GM12878 (cell line): ENCODE data around the gene RGP1. TPM values are rescaled to one million over a fixed set of nuclear protein-coding genes. Genes with fewer than 3 reads are reported as not detected.

Source experiments
- ATAC-seq: fragments of 200-7000 bp; cut with Tn5 transposase; 3 replicates; pipeline ENCODE4 v1.9.1; 2020; ENCODE audit warnings: mild to moderate bottlenecking, moderate library complexity
- BruUV-seq: library from RNA; stranded (reverse); fragments of 400-500 nt; replicated peaks from 2 replicates; lab custom pipeline; 2021; lab: Mats Ljungman, UMichigan
- CTCF ChIA-PET: fragments of 300-600 bp; sonication (Branson Sonifier 250); formaldehyde crosslinking; extraction: SDS; loops from one replicate; lab custom pipeline; 2021; ENCODE audit warnings: inconsistent platforms; lab: Yijun Ruan, JAX
- POLR2A ChIA-PET: fragments of 350-600 bp; formaldehyde crosslinking; extraction: SDS; loops from one replicate; lab custom pipeline; 2021; ENCODE audit warnings: inconsistent platforms; lab: Charles Lee
- RAD21 ChIA-PET: fragments of 300-600 bp; sonication (Branson Sonifier 250); formaldehyde crosslinking; loops from one replicate; lab custom pipeline; 2023; ENCODE audit warnings: antibody characterized with exemption; ENCODE audit not compliant: unreplicated experiment; lab: Charles Lee
- SMC1A ChIA-PET: fragments of 300-600 bp; sonication (Branson Sonifier 250); formaldehyde crosslinking; loops from one replicate; lab custom pipeline; 2023; ENCODE audit not compliant: unreplicated experiment, uncharacterized antibody; lab: Charles Lee
- DNase-seq: peaks from one replicate; pipeline ENCODE4 v3.0.0-alpha.2; 2011; ENCODE audit warnings: low read depth, low spot score
- FAIRE-seq: peaks from 3 replicates; lab custom pipeline; 2011; peaks lifted over from hg19 to GRCh38; lab: Jason Lieb, UNC
- H2AFZ ChIP-seq: 2 replicates; pipeline ENCODE4 v1.6.0; 2011; ENCODE audit warnings: low read depth, low read length, control low read depth; ENCODE audit not compliant: control insufficient read depth
- H3K27ac ChIP-seq: 2 replicates; pipeline ENCODE4 v1.5.1; 2011; ENCODE audit warnings: control low read depth; ENCODE audit not compliant: control insufficient read depth, insufficient read depth
- H3K27me3 ChIP-seq, 2 experiments: replicated peaks in 1 of 2; 2 replicates each; pipeline versions ENCODE4 v1.6.0 to v1.6.1; 2011; ENCODE audit warnings: low read length in 1 of 2; ENCODE audit not compliant: control insufficient read depth in 2 of 2, insufficient read depth in 2 of 2
- H3K36me3 ChIP-seq, 2 experiments: 2 replicates each; pipeline ENCODE4 v1.5.1; 2011; ENCODE audit warnings: low read length in 1 of 2; ENCODE audit not compliant: control insufficient read depth in 2 of 2, insufficient read depth in 2 of 2
- H3K4me1 ChIP-seq: 2 replicates; pipeline ENCODE4 v1.6.1; 2011; ENCODE audit warnings: mild to moderate bottlenecking, low read length, moderate library complexity, mixed read lengths; ENCODE audit not compliant: control insufficient read depth, insufficient read depth
- H3K4me2 ChIP-seq: 2 replicates; pipeline ENCODE4 v1.6.0; 2011; ENCODE audit warnings: control low read depth; ENCODE audit not compliant: control insufficient read depth, insufficient read depth
- H3K4me3 ChIP-seq: fragments of 200-600 bp; sonication (generic); 2 replicates; pipeline ENCODE4 v1.5.1; 2016
- H3K79me2 ChIP-seq: 2 replicates; pipeline ENCODE4 v1.6.0; 2011; ENCODE audit warnings: low read length; ENCODE audit not compliant: control insufficient read depth, insufficient read depth
- H3K9ac ChIP-seq: 2 replicates; pipeline ENCODE4 v1.8.0; 2011; ENCODE audit warnings: low read length, control low read depth, mixed read lengths; ENCODE audit not compliant: control insufficient read depth, insufficient read depth
- H3K9me3 ChIP-seq: replicated peaks from 3 replicates; pipeline ENCODE4 v1.5.1; 2011; ENCODE audit warnings: mild to moderate bottlenecking, low read length; ENCODE audit not compliant: control insufficient read depth, insufficient read depth
- H4K20me1 ChIP-seq: 2 replicates; pipeline ENCODE4 v1.6.0; 2011; ENCODE audit not compliant: control insufficient read depth, insufficient read depth
- CHD1 ChIP-seq: IDR thresholded peaks from 2 replicates; pipeline ENCODE4 v1.6.1; 2012; ENCODE audit warnings: low read depth, low read length, improper control_type of control experiment
- E2F4 ChIP-seq: IDR thresholded peaks from 2 replicates; pipeline ENCODE4 v1.6.1; 2012; ENCODE audit warnings: low read depth, low read length, improper control_type of control experiment
- EP300 ChIP-seq, 2 experiments: fragments of 150-350 bp in 1 of 2; IDR thresholded peaks; 2 replicates each; pipeline ENCODE4 v1.6.1; 2011 to 2012; ENCODE audit warnings: low read depth in 2 of 2, low read length in 2 of 2, borderline replicate concordance in 1 of 2, improper control_type of control experiment in 1 of 2, inconsistent platforms in 1 of 2; ENCODE audit not compliant: control insufficient read depth in 1 of 2
- MLLT1 ChIP-seq: fragments of 450-650 bp; IDR thresholded peaks from 2 replicates; pipeline ENCODE4 v1.6.1; 2016; ENCODE audit warnings: mild to moderate bottlenecking
- MTA2 ChIP-seq: fragments of 450-650 bp; IDR thresholded peaks from 2 replicates; pipeline ENCODE4 v1.6.1; 2016; ENCODE audit warnings: low read depth, mild to moderate bottlenecking, moderate library complexity
- SMARCA5 ChIP-seq: fragments of 450-650 bp; IDR thresholded peaks from 2 replicates; pipeline ENCODE4 v1.6.1; 2017; ENCODE audit warnings: mild to moderate bottlenecking
- STAT1 ChIP-seq: fragments of 450-650 bp; conservative IDR thresholded peaks from 2 replicates; pipeline ENCODE4 v1.6.1; 2014; ENCODE audit warnings: antibody characterized with exemption, mild to moderate bottlenecking
- WGBS: methylation state at CpG from one replicate; pipeline ENCODE4 v1.1.6; 2016; ENCODE audit warnings: low lambda C conversion rate; ENCODE audit not compliant: insufficient replicate concordance, insufficient coverage; ENCODE audit errors: missing lambda C conversion rate; 5-methylcytosine and 5-hydroxymethylcytosine counted together
- in situ Hi-C: fragments of 300-500 bp; cut with MboI; formaldehyde crosslinking; loops from 9 replicates; pipeline ENCODE4 v1.14.3; 2018; ENCODE audit warnings: mixed read lengths
- intact Hi-C: fragments of 100-400 bp; cut with micrococcal nuclease; formaldehyde crosslinking; loops from one replicate; pipeline ENCODE4 v1.14.2; 2022; ENCODE audit not compliant: unreplicated experiment
- polyA plus RNA-seq, 11 experiments: library from polyadenylated mRNA; depleted of rRNA in 4 of 11; unstranded in 6 of 11; stranded (reverse) in 5 of 11; fragments of >200 nt; fragmentation: Nextera tagmentation in 4 of 11; fragmentation: Illumina TruSeq in 1 of 11; extraction: Ambion mirVana in 4 of 11; extraction: Trizol in 1 of 11; gene quantifications; 1 replicate in 1 of 11; 2 replicates in 10 of 11; pipeline versions ENCODE4 v1.2.1 to v1.2.3, GENCODE V29; 2011 to 2016; ENCODE audit warnings: inconsistent platforms in 2 of 11, missing spikeins in 2 of 11, low read depth in 1 of 11
- total RNA-seq, 4 experiments: library from RNA; depleted of rRNA in 3 of 4; stranded (reverse); fragments of >200 nt in 3 of 4; fragmentation: Illumina TruSeq in 1 of 4; extraction: Trizol in 1 of 4; gene quantifications; 2 replicates each; pipeline versions ENCODE4 v1.2.1 to v1.2.3, GENCODE V29; 2013 to 2021

RGP1 gene
- total and polyA plus RNA-seq, 10 of the 15 experiments (the other 5 are each of a cell fraction or from before 2014, with no cell fraction given), result 0.44 to 14.9 (median 7.4) TPM

- no peaks in the 10 kb centered on the region for H3K79me2 ChIP-seq
- intact Hi-C loops (no loop called here), in situ Hi-C loops (no loop called here)
- no peaks in the 10 kb centered on the region for H3K4me1 ChIP-seq
- H4K20me1 ChIP-seq, result no peaks in the 10 kb centered on the region
- TF ChIP-seq MLLT1, result no peak
- TF ChIP-seq E2F4, result no peak
- TF ChIP-seq STAT1, result no peak
- no peak for TF ChIP-seq EP300 (IDR thresholded peaks at IDR 0.05; ENCODE audit: borderline replicate concordance in 1 of 2, control insufficient read depth in 1 of 2, low read depth in 2 of 2, low read length in 2 of 2)
- TF ChIP-seq MTA2, result no peak
- no peak for TF ChIP-seq SMARCA5
- TF ChIP-seq CHD1, result no peak
- WGBS, result 91% methylated on average over 7 of the region's 7 CpGs
- ChIA-PET CTCF (interaction anchor here (1.4 to 4.1 kb wide), 2 partner anchors 9 to 36 kb away, joined by 3 to 33 read pairs; no protein-coding TSS in a partner anchor), RAD21 (no interaction called here), SMC1A (interaction anchor here (2.2 kb wide), 1 partner anchor 22 kb away, joined by 5 read pairs; no protein-coding TSS in a partner anchor), POLR2A (interaction anchor here (0.8 kb wide), 1 partner anchor 9 kb away, joined by 3 read pairs; no protein-coding TSS in a partner anchor)
- H3K4me2 ChIP-seq, result no peak overlapping the region
- no peak overlapping the region for H3K27ac ChIP-seq
- H2AFZ ChIP-seq, result no peak overlapping the region
- no peak for FAIRE-seq
- no peak for DNase-seq
- no peaks in the 10 kb centered on the region for H3K9me3 ChIP-seq
- no peak for ATAC-seq
- peaks cover 56 to 64% of the 10 kb centered on the region in 2 experiments for H3K36me3 ChIP-seq
- BruUV-seq, result TSS peak; percentile 47
- no peak overlapping the region for H3K9ac ChIP-seq
- no peaks in the 10 kb centered on the region for H3K27me3 ChIP-seq
- no peak overlapping the region for H3K4me3 ChIP-seq
Measured at GRCh38 chr9:35705836-35706430, 43.2 kb upstream of the RGP1 start.
